ENCODE data around the gene RAD51B.
A peak's percentile ranks its signal among the peaks of the same experiment; 100 is the strongest.

RAD51B gene

DNA sequence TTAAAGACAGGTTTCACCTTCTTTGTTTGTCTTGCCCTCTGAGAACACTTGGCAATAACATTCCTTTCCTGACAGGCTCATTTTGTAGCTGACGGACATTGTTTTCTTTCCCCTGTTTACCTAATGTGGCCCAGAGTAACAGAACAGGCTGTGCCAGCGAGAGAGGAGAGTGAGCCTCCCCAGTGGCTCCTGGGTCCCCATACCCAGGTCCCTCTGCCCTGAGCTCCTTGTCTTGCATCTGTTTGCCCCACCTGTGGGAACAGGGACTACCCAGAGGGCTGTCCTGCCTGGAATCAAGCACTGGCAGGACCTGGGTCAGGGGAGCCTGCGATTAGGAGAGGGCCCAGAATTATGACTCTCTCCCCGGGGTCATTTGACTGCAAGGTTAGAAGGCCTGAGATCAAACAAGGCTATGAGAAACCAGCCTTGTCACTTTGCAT, 750.4 kb downstream of the RAD51B start:
- DNase-seq, result no peak

GRCh38 chr14:68571114-68571591, 751.6 kb downstream of the RAD51B start:
- DNase-seq, result no peak

- no peak for DNase-seq
These were observed 752.4 kb downstream of the RAD51B start for GRCh38 chr14:68571928-68572525.

DNA sequence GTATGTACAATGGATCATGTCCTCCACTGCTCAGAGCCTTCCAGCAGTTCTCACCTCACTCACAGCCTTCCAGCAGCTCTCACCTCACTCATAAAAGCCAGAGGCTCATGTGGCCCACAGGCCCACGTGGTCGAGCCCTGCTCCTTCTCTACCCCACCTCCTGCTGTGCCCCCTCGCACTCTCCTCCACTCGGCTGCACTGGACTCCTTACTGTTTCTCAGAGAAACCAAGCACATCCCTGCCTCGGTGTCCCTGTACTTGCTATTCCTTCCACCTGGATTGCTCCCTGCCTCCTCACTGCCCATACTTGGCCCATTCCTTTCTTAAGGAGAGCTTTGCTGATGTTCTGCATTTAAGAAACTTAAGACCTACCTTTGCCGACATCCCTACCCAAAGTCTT, 753.5 kb downstream of the RAD51B start:
- no peak for DNase-seq

GRCh38 chr14:68573722-68574121, 754.1 kb downstream of the RAD51B start:
- DNase-seq, result no peak

GRCh38 chr14:68574461-68574860, 754.9 kb downstream of the RAD51B start:
- no peak for DNase-seq

GRCh38 chr14:68574906-68575305, 755.3 kb downstream of the RAD51B start:
- DNase-seq, result no peak

GRCh38 chr14:68575426-68575825, 755.8 kb downstream of the RAD51B start:
- DNase-seq, result no peak

- DNase-seq, result no peak
These were observed 756.5 kb downstream of the RAD51B start for GRCh38 chr14:68576031-68576430.

- no peak for DNase-seq
These were observed 757.1 kb downstream of the RAD51B start for GRCh38 chr14:68576496-68577244.

GRCh38 chr14:68577802-68578541, 758.4 kb downstream of the RAD51B start:
- DNase-seq, result peak; percentile 11

GRCh38 chr14:68578597-68578996, 759.0 kb downstream of the RAD51B start:
- DNase-seq, result no peak

DNA sequence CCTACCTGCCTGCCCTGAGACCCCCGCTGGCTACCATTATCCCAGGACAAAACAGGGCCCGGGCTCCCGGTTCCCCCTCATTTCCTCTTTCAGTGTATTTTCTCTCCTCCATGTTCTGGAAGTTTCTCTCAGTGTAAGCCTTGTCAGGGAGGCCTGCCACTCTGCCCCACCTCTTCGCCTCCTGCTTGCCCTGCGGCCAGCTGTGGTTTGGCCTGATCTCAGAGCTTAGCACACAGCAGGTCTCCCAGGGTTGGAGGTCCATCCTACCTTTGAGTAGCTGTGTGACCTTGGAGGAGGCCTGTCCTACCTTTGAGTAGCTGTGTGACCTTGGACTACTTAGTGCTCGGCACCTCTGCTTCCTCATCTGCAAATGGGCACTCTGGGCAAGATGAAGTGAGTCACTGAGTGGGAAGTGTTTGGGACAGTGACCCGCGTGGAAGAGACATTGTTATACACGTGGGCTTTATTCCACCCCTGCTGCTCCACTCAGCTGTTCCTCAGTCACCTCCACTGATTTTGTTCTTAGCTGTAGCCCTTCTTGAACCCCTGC, 760.6 kb downstream of the RAD51B start:
- no peak for DNase-seq

DNA sequence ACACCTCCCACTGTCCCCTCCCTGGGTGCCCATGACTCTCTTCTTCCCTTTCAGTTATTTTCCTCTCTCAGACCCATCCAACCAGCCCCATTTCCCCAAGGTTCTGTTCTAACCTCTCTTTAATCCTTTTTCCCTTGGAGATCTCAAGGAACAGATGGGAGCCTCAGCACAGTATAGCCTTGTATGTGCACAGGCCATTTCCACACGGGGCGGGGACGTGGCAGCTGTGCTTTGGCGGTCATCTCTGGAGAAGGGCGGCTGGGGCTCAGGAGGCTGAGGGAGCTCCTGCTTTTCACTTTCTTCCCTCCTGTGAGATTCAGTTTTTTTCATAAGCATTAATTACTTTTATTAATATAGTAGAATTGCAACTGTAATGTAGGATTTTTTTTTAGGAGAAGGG, 761.1 kb downstream of the RAD51B start:
- no peak for DNase-seq

GRCh38 chr14:68583548-68584280, 764.1 kb downstream of the RAD51B start:
- no peak for DNase-seq

GRCh38 chr14:68584786-68585185, 765.2 kb downstream of the RAD51B start:
- no peak for DNase-seq

DNA sequence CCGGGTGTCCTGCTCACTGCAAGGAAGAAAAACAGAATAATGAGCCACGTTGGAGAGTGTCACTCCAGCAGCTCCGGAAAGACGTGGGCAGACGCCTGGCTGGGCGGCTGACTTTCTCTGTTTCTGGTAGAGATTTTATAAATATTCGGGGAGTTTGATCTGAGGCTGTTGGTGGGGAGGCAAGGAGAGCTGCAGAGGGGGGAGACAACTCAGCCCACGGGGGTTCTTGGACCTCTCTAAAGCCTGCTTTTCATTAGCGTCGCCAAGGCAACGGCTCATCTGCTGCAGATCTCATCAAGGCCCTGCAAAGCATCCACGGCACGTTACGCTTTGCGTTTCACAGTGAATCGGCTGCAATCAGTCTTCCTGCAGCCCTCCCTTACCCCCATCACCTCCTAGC, 766.1 kb downstream of the RAD51B start:
- no peak for DNase-seq

DNA sequence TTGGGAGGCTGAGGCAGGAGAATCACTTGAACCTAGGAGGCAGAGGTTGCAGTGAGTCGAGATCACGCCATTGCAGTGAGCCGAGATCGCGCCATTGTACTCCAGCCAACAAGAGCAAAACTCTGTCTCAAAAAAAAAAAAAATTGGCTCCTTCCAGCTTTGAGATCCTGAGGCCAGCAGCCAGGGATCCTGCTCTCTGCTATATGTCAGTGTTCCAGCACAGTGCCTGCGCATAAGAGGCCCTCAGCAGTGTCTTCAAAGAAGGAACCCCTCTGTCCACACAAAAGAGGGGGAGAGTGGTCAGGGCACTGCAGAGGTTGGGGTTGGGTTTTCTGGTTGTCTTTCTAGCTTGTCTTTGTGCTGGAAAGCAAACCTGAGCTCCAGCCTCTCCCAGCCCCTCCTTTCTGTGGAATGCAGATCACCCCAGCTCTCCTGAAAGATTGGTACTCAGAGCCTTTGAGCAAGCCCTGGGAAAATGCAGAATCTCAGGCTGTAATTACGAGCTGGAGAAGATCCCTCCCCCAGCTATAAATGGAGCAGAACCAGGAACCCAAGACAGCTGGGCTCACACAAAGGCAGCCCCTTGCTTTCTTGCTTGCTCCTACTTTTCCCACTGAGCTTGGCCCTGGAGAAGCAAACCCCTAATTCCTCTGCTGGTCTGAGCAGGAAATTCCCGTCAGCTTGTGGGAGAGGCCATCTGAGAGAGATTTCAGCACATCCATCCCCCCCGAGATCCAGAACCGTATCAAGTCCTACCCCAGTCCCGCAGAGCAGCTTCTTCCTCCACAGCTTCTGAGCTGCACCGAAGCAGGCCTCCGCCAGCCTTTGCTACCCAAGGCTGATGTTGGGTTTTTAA, 767.5 kb downstream of the RAD51B start:
- DNase-seq, result no peak

DNA sequence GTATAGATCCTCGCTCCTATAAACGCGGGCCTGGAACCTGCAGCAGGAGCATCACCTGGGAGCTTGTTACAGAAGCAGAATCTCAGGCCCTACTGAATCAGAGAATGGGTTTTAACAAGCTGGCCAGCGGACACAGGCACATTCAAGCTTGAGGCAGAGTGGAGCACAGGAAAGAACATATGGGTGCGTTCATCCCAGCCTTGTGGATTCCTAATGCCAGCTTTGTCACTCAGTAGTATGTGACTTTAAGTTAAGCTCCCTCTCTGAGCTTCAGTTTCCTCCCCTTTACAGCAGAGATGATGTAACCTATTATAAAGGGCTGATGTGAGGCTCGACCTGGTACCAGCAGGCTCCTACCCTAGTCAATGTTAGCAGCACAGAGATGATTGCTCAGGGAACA, 768.4 kb downstream of the RAD51B start:
- no peak for DNase-seq

DNA sequence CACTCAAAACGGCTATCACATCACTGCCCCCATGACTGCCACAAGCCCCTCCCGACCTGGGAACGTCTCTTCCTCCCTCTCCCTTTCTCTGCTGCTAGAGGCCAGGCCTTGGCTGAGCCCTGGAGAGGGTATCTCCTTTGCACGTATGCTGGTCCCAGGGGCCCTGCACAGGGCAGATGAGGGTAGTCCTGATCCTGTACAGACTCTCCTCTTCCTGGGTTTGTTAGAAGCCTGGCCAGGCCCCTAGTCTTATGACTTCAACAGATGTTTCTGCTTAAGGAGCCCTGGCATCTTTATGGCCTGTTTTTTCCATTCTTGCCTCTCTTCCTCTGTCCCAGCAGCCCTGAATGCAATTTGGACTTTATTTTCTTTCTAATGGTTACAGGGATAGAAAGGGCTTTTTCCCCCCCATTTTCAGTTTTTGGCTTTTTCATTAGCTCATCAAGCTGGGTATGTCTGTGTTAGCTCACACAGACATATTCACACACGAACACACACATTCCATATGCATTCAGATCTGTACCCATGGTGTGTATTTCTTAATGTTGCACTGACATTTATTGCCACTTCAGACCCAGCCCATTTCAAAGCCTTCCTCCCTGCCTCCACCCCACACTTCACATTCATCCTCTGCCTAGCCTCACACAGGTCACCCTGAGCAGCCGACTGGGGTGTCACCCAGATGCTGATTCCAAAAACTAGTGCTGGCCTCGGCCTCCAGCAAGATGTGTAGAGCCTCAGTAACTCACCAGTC, 770.0 kb downstream of the RAD51B start:
- DNase-seq, result no peak

- no peak for DNase-seq
These were observed 770.6 kb downstream of the RAD51B start for GRCh38 chr14:68590201-68590522.
